Right lung (tissue), 5 donors: ENCODE results near the gene TTYH2. TPM values are rescaled to one million over a fixed set of nuclear protein-coding genes. Genes with fewer than 3 reads are reported as not detected.

Source experiments
- DNase-seq, 2 donors: peaks; one replicate each; pipeline ENCODE4 v3.0.0-alpha.2; 2013
- polyA plus RNA-seq, 5 donors: library from polyadenylated mRNA; unstranded; fragments of 120-200 nt; gene quantifications; one replicate each; pipeline versions ENCODE4 v1.2.1 to v1.2.3, GENCODE V29; 2013; ENCODE audit warnings: inconsistent platforms in 1 of 5, low replicate concordance in 1 of 5; ENCODE audit not compliant: insufficient read length in 5 of 5, insufficient read depth in 1 of 5

TTYH2 gene
- polyA plus RNA-seq, 5 donors: 11.7 to 27.1 (median 19.9) TPM

DNA sequence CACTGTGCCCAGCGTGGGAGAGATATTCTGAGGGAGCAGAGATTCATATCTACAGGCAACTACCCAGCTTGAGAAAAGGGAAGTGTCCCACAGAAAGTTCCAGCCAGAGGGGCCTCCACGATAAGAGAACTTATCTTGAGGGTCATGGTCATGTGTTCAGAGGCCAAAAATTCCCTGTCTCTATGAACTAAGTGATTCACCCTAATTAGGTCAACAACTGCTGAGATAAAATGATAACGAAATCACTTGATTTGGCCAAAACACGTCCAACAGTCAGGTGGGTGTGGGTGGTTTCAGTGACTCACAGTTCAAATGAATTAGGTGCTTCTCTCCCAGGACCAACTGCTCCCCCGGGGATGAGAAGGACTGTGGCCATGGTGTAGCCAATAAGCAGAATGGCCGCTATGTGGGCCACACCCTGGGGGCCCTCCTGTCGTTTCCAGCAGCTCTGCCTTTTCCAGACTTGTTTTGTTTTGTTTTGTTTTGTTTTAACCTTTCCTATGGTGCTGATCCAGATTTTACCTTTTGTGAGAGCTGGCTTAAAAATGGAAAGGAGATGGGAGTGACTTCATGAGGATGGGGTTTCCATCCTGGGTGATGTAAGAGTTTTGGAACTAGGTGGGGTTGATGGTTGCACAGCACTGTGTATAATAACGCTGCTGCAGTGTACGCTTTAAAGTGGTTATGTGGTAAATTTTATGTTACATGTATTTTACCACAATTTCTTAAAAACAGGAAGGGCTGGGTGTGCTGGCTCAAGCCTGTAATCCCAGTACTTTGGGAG lies 69.4 kb downstream of the TTYH2 start:
- DNase-seq: no peak

DNA sequence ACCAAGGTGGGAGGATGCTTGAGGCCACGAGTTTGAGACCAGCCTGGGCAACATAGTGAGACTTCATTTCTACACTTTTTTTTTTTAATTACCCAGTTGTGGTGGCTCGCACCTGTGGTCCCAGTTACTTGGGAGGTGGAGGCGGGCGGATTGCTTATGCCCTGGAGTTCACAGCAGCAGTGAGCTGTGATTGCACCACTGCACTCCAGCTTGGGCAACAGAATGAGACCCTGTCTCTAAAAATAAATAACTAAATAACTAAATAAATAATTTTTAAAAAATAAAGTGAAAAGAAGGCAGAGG lies 70.0 kb downstream of the TTYH2 start:
- no peak for DNase-seq

DNA sequence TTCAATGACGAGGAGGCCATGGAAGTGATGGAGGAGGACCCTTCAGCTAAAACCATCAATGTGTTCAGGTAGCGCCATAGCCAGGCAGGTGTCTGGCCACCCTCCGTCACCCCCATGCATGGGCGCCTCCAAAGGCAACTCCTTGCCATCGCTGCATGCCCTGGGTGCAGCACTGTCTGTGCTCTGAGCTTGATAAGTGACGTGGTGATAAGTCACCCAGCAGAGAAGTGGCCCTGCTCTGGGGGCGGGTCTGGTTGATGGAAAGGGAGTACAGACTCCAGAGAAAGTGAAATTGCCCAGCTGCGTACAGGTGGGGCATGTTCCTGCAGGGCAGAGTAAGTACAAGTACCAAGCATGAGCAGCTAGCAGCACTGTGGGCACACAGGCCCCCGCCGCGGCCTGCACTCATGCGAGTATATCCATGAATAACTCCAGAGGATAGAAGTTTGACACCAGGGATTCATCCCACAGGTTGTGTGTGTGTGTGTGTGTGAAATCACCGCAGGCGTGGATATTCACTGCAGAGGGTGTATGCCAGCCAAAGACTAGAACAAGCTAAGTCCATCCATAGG lies 73.7 kb downstream of the TTYH2 start:
- DNase-seq: no peak

DNA sequence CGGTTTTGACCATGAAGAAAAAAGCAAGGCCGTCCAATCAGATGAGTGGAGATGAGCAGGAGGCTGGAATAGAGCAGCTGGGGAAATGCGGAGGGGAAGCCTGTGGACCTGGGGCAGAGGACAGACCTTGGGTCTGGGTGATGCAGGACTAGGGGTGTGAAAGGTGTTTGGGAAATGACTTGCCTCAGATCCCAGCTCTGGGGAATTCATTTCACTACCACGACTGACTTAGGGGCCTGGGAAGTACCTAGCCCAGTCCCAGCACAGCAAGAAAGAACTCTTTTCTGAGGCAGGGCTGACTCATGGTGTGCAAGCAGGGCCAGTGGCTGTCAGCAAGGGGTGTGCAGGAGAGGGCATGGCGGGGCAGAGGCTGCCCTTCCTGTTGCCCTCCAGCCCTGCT lies 75.4 kb downstream of the TTYH2 start:
- no peak for DNase-seq

DNA sequence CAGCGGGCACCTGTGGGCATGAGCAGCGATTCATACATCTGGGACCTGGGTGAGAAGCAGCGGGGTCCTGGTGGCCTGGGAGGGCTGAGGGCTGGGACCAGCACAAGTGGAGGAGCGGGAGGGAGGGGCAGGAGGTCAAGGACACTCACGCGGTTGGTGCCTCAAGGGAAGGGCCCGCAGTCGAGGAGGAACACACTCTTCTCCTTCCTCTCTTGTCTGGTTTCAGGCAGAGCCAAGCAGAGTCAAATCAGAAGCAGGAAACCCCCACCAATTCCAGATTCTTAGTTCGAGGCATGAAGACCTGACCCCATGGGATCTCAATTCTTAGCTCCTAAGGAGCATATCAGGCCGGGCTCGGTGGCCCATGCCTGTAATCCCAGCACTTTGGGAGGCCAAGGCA lies 76.3 kb downstream of the TTYH2 start:
- no peak for DNase-seq

DNA sequence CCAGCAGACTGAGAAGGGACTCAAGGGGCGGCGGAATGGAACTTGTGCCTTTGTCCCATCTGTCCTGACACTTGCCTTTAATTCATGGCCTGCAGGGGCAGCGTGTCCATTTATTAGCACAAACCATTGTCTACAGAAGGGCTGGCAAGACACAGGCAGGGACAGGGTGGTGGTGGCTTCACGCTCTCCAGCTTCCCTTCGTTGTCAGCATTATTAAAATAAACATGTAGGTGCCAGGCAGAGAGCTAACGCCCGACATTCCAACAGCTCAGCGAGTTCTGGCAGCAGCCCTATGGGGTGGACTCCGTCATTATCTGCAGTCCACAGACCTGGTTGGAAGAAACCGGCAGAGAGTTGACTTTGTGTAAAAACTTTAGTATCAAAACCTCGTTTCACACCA lies 77.0 kb downstream of the TTYH2 start:
- no peak for DNase-seq

DNA sequence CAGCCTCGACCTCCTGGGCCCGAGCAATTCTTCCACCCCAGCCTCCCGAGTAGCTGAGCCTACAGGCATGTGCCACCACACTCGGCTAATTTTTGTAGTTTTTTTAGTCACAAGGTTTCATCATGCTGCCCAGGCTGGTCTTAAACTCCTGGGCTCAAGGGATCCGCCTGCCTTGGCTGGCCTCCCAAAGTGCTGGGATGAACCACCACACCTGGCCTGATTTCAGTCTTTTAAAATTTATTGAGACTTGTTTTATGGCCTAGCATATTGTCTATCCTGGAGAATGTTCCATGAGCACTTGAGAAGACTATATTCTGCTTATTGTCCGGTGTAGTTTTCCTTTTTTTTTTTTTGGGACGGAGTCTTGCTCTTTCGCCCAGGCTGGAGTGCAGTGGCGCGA lies 79.1 kb downstream of the TTYH2 start:
- DNase-seq: no peak

DNA sequence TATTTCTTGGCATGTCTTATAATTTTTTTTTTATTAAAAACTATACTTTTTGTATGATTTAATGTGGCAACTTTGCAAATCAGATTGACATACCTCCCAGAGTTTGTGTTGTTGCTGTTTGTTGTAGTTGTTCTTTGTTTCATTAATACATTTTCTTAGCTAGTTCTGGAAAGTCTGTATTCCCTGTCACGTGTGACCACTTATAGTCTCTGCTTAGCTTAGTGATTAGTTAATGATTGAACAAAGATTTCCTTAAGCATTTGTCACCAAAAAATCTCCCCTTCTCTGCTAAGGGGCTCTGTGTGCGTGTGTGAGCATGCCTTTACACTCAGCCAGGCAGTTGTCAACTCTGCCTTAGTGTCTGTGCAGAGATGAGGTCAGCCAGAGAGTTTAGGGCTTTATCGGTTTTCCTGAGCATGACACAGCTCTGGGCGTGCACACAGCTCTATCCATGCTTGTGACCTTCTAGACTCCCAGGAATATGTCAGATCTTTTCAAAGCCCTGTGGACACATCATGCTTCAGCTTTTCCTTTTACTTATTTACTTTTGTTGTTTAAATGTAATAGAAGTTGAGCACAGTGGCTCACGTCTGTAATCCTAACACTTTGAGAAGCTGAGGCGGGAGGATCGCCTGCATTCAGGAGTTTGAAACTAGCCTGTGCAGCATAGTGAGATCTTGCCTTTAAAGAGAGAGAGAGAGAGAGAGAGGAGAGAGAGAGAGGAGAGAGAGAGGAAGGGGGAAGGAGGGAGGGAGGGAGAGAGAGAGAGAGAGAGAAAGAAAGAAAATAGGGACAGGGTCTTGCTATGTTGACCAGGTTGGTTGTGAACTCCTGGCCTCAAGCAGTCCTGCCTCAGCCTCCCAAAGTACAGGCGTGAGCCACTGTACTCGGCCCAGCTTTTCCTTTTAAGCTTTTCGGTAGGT lies 82.5 kb downstream of the TTYH2 start:
- no peak for DNase-seq

DNA sequence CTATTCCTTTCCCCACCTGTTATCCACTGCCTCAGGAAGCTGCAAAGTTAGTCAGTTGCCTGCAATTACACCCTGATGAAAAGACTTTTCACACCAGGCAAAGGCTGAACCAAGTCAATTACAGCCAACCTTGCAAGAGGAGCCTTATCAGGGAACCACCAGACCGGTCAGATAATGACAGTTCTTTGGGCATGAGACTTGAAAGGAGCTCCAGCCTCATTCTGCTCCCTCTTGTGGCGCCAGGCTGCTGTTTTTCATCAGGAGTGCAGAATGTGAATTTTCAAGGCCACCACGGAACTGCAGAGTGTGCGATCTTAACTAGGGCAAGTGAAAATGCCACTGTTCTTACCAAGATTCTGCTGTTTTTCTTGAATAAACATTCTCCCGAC lies 83.2 kb downstream of the TTYH2 start:
- no peak for DNase-seq

DNA sequence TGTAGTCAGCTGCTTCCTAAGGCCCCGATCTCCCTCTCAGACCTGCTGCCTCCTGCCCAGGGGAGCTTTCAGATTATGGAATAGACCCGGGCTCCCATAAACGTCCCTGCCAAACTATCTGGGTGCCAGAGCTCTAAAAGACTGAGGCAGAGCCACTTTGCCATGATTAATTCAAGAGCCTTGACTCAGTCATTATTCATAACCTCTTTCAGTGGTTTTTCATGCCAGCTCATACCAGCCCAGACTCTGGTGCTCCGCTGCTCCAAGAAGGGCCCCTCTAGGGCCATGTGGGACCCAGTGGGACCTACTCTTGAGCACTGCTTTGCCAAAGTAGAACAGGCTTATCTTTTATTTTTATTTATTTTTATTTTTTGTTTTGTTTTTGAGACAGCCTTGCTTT lies 84.6 kb downstream of the TTYH2 start:
- DNase-seq: no peak

DNA sequence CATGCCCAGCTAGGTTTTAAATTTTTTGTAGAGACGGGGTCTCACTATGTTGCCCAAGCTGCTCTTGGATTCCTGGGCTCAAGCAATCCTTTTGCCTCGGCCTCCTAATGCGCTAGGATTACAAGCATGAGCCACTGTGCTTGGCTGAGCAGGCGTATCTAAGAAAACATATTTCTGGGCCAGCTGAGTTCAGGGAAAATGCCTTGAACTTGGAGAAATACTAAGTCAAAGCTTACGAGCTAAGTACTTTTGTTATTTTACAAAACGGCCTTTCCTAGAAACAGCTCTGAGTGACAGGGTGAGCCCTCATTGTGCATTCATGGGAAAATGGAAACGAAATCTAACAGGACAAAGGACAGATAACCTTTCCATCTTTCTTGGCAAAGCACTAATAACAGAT lies 85.4 kb downstream of the TTYH2 start:
- no peak for DNase-seq

DNA sequence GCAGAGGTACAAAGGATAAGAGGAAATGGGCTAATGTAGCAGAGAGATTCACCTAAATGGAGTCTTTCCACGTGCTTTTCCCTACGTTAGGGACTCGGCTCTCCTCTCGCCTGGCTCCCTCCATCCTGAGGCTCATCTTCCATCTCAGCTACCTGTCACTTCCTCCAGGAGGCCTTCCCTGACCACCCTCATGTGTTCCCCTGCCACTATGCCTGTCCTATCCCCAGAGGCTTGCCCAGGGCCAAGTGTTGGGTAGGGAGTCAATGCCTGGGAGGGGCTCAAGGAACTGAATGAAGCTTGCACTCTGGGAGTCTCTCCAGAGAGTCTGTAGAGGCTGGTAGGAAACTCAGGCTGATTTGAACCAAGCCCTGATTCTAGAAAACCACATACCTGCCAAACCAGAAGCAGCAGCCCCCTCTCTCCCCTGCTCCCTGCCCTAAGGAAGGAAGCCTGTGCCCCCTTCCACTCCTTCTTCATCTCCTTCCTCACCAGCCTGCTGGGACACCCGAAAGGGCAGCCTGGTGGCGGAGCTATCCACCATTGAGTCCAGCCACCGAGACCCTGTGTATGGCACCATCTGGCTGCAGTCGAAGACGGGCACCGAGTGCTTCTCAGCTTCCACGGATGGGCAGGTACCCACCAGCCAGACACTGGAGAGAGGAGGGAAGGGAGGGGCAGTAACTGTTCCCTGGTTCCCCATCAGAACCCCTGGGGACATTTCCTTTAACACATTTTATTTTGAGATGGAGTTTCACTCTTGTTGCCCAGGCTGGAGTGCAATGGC lies 86.0 kb downstream of the TTYH2 start:
- no peak for DNase-seq

DNA sequence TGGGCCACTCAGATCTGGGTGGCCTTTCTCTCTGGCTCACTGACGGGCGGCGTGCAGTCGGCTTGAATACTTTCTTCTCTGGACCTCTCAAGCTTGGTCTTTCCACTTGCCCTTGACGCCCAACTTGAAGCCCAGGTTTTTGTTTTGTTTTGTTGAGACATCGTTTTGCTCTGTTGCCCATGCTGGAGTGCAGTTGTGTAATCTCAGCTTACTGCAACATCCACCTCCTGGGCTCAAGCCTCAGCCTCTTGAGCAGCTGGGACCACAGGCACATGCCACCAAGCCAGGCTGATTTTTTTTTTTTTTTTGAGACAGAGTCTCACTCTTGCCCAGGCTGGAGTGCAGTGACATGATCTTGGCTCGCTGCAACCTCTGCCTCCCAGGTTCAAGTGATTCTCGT lies 89.9 kb downstream of the TTYH2 start:
- DNase-seq: no peak

DNA sequence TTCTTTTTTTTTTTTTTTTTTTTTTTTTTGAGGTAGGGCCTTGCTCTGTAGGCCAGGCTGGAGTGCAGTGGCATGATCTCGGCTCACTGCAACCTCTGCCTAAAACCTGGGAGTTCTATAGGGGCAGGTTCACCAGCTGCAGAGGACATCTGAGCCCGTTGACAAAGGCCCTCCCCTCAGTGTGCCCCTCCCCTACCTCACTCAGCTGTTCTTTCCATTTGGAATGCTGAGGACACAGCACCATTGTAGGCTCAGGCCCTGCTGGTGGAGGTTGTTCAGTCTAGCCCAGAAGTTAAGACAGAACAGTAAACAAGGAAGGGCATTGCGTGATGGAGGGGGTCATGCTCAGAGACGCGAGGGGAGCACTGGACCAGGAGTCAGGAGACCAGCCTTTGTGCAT lies 90.8 kb downstream of the TTYH2 start:
- DNase-seq: no peak

DNA sequence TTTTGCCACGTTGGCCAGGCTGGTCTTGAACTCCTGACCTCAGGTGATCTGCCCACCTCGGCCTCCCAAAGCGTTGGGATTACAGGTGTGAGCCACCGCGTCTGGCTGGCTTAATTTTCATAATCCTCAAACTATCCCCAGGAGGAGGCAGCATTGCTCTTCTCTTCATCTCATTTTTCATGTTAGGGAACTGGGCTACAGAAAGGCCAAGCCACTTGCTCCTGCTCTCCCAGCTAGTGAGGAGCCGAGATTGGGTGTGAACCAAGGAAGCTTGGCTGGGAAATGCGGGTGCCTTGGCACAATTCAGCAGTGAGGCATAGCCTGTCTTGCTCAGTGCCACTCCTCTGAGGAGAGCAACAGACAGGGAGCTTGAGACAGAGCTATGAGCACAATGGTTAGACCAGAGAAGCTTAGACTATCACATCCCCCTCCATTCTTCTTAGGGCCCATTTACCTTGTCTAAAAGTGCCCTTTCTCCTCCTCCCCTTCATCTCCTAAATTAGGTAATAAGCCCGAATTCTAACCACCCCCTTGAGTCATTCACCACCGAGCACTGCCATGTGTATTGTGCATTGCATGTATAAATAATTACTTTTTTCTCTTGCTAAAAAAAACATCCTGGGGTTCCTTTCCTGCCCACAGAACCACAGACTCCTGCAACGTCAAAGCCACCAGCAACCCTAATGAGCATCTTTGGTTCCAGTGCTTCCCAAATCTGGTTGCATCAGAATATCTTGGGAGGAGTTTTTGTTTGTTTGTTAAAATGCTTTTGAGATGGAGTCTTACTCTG lies 92.7 kb downstream of the TTYH2 start:
- no peak for DNase-seq

DNA sequence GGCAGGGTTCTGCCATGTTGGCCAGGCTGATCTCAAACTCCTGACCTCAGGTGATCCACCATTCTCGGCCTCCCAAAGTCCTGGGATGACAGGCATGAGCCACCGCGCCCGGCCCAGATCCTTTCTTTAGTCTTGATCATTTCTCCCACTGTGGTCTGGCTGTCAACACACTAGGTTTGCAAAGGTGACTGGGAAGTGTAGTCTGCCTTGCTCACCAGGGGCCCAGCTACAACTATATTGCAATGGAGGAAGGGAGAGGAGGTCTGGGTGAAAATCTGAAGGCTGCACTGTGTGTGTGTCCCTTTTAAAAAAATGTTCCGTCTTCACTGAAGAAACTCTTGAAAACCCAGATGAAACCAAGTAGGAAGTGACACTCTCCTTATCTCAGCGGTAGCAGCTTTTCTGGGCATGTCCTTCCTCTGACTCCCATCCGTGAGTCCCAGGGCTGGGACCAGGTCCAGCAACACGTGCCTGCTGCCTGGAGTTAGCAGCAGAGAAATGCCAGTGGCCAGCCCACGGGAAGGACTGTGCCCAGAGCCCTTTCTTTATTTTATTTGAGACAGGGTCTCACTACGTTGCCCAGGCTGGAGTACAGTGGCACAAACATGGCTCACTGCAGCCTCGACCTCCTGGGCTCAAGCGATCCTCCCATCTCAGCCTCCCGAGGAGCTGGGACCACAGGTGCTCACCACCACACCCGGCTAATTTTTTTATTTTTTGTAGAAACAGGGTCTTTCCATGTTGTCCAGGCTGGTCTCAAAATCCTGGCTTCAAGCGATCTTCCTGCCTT lies 94.8 kb downstream of the TTYH2 start:
- no peak for DNase-seq

DNA sequence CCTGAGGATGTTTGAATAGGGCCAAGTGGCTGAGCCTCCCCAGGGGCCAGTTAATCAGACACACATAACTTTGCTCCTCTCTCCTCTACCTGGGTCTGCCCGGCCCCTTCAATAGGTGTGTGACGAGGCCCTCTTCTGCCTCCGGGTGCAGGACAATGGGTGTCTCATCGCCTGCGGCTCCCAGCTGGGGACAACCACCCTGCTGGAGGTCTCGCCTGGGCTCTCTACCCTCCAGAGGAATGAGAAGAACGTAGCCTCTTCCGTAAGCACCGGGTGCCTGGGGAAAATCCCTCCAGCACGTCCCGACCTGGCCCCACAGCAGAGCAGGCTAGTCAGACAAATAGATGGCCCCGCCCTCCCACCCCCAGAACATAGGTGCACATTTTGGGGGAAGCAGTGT lies 96.5 kb downstream of the TTYH2 start:
- no peak for DNase-seq
